Activated gamma-delta T cell treated with anti-CD3 and anti-CD28 coated beads, Interleukin-2, amount 50 U/mL, for 16 hours (primary cell): ENCODE data around the gene MAML2.

ENCODE experiments used
- DNase-seq: peaks from one replicate; pipeline ENCODE4 v3.0.0-alpha.2; 2020; ENCODE audit warnings: low read depth

Gene MAML2

DNA sequence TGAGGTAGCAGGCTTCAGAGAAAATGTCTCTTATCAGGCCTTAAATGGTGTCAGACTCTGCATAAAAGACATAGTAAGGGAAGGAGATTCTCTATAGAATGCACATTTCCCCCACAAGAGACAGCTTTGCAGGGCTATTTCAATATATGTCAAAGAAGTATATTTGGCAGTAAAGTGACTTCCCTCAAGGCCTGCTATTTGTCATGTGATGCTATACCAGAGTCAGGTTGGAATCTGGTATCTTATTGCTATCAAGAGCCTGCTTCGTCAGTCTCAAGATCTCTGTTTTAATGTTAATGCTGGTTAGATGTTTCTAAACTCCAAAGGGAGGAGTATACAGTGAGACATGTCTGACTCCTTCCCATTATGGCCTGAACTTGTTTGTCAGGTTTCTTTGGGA is 378.7 kb downstream of the MAML2 start:
- DNase-seq: no peak

DNA sequence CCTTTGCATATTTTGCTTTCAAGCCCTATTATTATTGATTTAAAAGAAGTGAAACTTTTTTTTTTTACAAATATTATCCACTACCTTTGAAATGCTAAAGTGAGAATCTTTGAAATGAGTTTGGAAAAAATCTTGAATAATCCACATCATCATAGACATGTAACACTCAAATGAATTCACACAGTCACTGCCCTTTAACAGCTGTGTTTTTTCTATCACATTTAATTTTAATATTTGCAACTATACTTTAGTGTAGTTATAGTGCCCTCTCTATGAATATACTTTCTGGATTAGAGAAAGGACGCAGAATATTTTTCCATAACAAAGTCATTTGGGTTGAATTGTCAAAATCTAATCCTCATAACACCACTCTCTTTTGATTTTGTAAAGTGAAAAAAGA is 381.2 kb downstream of the MAML2 start:
- DNase-seq: no peak

- DNase-seq: no peak
Measured at GRCh38 chr11:95950905-95951304, 392.1 kb downstream of the MAML2 start.

GRCh38 chr11:95948637-95949036 is 394.4 kb downstream of the MAML2 start:
- DNase-seq: no peak

DNA sequence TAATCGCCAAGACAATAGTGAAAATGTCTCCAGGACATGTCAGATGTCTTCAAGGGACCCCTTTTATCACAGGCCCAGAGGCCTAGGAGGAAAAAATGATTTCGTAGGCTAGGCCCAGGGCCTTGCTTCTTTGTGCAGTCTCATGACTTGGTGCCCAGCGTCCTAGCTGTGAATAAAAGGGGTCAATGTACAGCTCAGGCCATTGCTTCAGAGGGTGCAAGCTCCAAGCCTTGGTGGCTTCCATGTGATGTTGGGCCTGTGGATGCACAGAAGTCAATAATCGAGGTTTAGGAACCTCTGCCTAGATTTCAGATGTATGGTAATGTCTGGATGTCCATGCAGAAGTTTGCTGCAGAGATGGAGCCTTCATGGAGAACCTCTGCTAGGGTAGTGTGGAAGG is 398.4 kb downstream of the MAML2 start:
- DNase-seq: no peak

- DNase-seq: no peak
Measured at GRCh38 chr11:95943546-95943945, 399.4 kb downstream of the MAML2 start.

DNA sequence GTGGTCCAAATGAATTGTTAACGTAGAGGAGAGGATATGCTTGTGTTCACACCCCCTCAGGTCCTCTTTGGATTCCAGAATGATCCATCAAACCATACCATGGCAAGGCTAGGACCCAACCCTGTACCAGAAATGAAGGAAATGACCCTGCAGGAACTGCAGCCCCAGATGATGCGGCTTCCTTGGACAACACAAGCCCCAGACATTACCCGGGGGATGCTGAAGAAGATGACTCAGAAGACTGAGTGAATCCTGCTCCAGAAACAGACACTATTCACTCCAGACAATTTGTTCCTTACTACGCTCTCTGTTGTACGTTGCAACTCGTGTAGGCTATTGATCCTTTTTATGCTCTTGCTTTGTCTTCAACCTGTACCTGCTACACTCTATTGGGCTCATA is 403.9 kb downstream of the MAML2 start:
- DNase-seq: no peak

GRCh38 chr11:95937358-95937757 is 405.6 kb downstream of the MAML2 start:
- no peak for DNase-seq

DNA sequence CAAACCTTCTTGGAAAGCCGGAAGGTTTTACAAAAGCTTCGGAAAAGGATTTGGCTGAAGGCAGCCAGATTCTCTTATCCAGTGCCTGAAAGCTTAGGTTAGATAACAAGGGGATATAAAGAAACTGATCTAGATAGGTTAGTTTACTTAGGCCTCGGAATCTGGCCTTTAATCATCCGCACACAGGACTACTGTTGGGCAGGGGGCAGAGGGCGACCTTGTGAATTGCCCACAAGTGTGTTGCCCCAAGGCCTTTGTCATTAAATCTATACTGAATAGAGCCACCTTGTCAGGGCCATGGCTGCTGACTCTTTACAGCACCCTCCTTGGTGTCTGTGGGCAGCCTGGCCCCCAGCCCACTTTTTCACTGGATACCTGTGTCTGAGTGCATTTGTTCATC is 409.4 kb downstream of the MAML2 start:
- DNase-seq: no peak

DNA sequence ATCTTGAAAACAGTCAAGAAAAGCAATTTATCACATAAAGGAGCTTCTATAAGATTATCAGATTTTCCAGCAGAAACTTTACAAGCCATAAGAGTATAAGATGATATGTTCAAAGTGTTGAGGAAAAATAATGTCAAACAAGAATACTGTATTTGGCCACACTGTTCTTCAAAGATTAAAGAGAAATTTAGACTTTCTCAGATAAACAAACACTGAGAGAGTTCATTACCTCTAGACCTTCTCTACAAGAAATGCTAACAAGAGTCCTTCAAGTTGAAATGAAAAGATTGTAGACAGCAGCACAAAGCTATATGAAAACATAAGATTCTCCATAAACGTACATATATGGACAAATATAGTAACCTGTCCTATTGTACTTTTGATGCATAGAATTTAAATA is 411.1 kb downstream of the MAML2 start:
- DNase-seq: no peak

DNA sequence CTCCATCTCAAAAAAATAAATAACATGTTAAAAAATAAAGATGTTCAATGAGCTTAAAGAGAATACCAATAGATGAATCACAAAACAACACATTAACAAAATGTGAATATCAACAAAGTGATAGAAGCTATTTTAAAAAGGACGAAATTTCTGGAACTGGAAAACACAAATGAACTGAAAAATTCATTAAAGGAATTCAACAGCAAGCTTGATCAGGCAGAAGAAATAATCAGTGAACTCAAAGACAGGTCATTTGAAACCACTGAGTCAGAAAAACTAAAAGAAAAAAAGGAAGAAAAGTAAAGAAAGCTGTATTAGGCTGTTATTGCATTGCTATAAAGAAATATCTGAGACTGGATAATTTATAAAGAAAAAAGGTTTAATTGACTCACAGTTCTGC is 412.0 kb downstream of the MAML2 start:
- DNase-seq: no peak

GRCh38 chr11:95926726-95927125 is 416.3 kb downstream of the MAML2 start:
- DNase-seq: no peak
